Measurements from ENCODE around the gene TOX3.

GRCh38 chr16:52460639-52461178, 86.2 kb downstream of the TOX3 start:
- TF ChIP-seq FOXA1 (IDR thresholded peaks at IDR 0.05): no peak
- no peak for TF ChIP-seq ZNF384 (IDR thresholded peaks at IDR 0.05)
- no peak for TF ChIP-seq BHLHE40 (IDR thresholded peaks at IDR 0.05; ENCODE audit: borderline replicate concordance)
- no peak for TF ChIP-seq FOXM1 (IDR thresholded peaks at IDR 0.05; ENCODE audit: borderline replicate concordance)
- no peak for TF ChIP-seq NFRKB (IDR thresholded peaks at IDR 0.05)
- TF ChIP-seq SP1 (IDR thresholded peaks at IDR 0.05): no peak
- TF ChIP-seq L3MBTL2 (conservative IDR thresholded peaks at IDR 0.05): no peak
- no peak for TF ChIP-seq FOXK2 (IDR thresholded peaks at IDR 0.05)
- no peak for TF ChIP-seq ARNT (IDR thresholded peaks at IDR 0.05)
- no peak for TF ChIP-seq ELF4 (IDR thresholded peaks at IDR 0.05)
- no peak for TF ChIP-seq LEF1 (IDR thresholded peaks at IDR 0.05; ENCODE audit: borderline replicate concordance)
- no peak for TF ChIP-seq SUZ12 (IDR thresholded peaks at IDR 0.05)

All from HEK293T (cell line).